Effector memory CD4-positive, alpha-beta T cell (primary cell): ENCODE results near the gene GABARAPL2.
"Not testable (repeated sequence)": the region's sequence is repeated elsewhere in the genome, so short reads cannot be mapped to it uniquely, and the experiment has no call there.

Experiments used
- DNase-seq, 3 donors: peaks; one replicate each; pipeline ENCODE4 v3.0.0-alpha.2; 2020
- H3K27ac ChIP-seq: 2 replicates; pipeline ENCODE4 v1.7.0; 2013; ENCODE audit warnings: mild to moderate bottlenecking, low read length, moderate library complexity; ENCODE audit not compliant: insufficient read depth, poor library complexity, severe bottlenecking
- H3K27me3 ChIP-seq: replicated peaks from 2 replicates; pipeline ENCODE4 v1.7.0; 2013; ENCODE audit warnings: mild to moderate bottlenecking, low read length; ENCODE audit not compliant: insufficient read depth, control insufficient read depth, poor library complexity, severe bottlenecking
- H3K36me3 ChIP-seq: 2 replicates; pipeline ENCODE4 v1.7.0; 2013; ENCODE audit warnings: mild to moderate bottlenecking, low read length, moderate library complexity; ENCODE audit not compliant: control insufficient read depth, insufficient read depth
- H3K4me1 ChIP-seq: 2 replicates; pipeline ENCODE4 v1.7.0; 2013; ENCODE audit warnings: low read length, mild to moderate bottlenecking; ENCODE audit not compliant: control insufficient read depth, insufficient read depth, poor library complexity, severe bottlenecking
- H3K4me3 ChIP-seq: 2 replicates; pipeline ENCODE4 v1.7.0; 2013; ENCODE audit warnings: low read length, low read depth, mild to moderate bottlenecking; ENCODE audit not compliant: insufficient read depth, poor library complexity, severe bottlenecking
- H3K9me3 ChIP-seq: 2 replicates; pipeline ENCODE4 v1.7.0; 2013; ENCODE audit warnings: mild to moderate bottlenecking, low read length, moderate library complexity; ENCODE audit not compliant: control insufficient read depth

The GABARAPL2 gene

GRCh38 chr16:75589306-75589705 is 23.1 kb downstream of the GABARAPL2 start:
- no peaks in the 10 kb centered on the region for H3K9me3 ChIP-seq
- DNase-seq = no peak

DNA sequence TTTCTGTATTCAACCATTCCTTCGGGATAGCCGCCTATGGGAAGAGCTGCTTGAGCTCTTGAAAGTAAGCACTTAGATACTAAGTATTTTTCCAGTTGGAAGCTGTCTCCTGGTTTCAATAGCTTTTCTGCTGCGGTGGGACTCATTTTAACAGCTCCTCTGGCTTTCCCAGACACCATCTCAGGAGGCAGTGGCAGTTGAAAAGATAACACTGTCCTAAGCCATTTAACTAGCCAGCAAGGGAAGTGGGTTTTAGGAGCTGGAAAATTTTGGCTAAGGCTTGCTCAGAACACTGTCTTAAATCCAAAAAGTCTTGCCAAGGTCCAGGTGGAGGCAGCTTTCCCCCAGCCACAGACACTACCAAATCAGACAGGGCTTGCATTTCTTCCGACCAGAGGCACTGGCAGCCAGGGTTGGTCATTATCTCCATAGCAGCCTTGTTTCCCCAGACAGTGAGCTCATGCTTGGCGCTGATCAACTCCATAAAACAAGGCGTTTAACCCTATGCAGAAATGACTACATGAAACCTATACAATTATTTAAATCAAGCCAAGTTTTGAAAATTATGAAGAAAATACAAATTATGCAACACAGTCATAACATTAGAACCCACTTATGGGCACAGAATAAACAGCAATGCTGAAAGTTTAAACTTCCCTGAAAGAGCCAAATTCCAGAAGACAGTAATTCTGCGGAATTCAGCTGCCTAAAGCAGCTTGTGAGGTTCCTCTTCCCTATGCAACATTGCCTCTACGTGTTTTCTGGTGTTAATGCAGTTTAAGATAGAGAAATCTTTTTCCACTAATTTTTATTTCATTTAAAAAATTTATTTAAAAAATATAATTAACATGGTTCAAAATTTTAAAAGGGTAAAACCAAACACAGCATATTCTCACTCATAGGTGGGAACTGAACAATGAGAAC is 25.0 kb downstream of the GABARAPL2 start:
- H3K27me3 ChIP-seq = no peaks in the 10 kb centered on the region
- no peak for DNase-seq
- H3K4me3 ChIP-seq = no peak overlapping the region
- no peaks in the 10 kb centered on the region for H3K4me1 ChIP-seq
- no peak overlapping the region for H3K27ac ChIP-seq
- no peaks in the 10 kb centered on the region for H3K36me3 ChIP-seq
- no peaks in the 10 kb centered on the region for H3K9me3 ChIP-seq

More at GRCh38 chr16:75589306-75589705, 23.1 kb downstream of the GABARAPL2 start:
- Histone ChIP-seq H3K4me3 (no peak overlapping the region), H3K36me3 (no peaks in the 10 kb centered on the region), H3K27me3 (no peaks in the 10 kb centered on the region), H3K4me1 (no peaks in the 10 kb centered on the region), H3K27ac (no peak overlapping the region)

DNA sequence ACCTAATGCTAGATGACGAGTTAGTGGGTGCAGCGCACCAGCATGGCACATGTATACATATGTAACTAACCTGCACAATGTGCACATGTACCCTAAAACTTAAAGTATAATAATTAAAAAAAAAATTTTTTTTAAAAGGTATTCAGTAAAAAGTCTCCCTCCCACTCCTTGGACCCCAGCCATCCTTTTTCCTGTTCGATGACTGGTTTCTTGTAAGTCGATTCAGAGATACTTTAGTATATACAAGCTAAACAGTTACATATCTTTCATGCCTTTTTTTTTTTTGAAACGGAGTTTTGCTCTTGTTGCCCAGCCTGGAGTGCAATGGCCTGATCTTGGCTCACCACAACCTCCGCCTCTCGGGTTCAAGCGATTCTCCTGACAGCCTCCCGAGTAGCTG is 25.7 kb downstream of the GABARAPL2 start:
- not testable (repeated sequence) for H3K36me3 ChIP-seq, H3K27me3 ChIP-seq, DNase-seq, H3K9me3 ChIP-seq, H3K27ac ChIP-seq, H3K4me3 ChIP-seq, H3K4me1 ChIP-seq

DNA sequence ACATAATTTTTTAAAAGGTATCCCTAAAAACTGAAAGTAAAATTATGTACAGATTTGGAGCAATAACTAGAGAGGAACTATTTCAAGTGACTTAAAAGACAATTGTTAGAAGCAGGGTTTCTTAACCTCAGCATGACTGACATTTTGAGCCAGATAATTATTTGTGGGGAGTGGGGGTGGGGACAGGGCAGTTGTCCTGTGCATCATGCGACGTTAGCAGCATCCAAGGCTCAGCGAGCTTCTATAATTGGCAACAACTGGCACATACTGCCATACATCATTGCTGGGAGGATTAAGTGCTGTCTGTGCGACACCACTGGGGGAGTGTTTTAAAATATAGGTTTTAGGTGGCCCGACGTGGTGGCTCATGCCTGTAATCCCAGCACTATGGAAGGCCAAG is 27.1 kb downstream of the GABARAPL2 start:
- no peak for DNase-seq
- Histone ChIP-seq H3K27me3 (no peaks in the 10 kb centered on the region), H3K36me3 (peaks cover 6% of the 10 kb centered on the region), H3K4me3 (no peak overlapping the region), H3K9me3 (no peaks in the 10 kb centered on the region), H3K27ac (no peak overlapping the region), H3K4me1 (no peaks in the 10 kb centered on the region)

GRCh38 chr16:75593825-75594820 is 27.9 kb downstream of the GABARAPL2 start:
- H3K27me3 ChIP-seq = no peaks in the 10 kb centered on the region
- H3K9me3 ChIP-seq = no peaks in the 10 kb centered on the region
- no peaks in the 10 kb centered on the region for H3K4me1 ChIP-seq
- H3K36me3 ChIP-seq = peaks cover 6% of the 10 kb centered on the region
- no peak for DNase-seq
- no peak overlapping the region for H3K27ac ChIP-seq
- no peak overlapping the region for H3K4me3 ChIP-seq

- H3K36me3 ChIP-seq = peaks cover 40% of the 10 kb centered on the region
- no peaks in the 10 kb centered on the region for H3K27me3 ChIP-seq
- H3K27ac ChIP-seq = no peak overlapping the region
- no peaks in the 10 kb centered on the region for H3K9me3 ChIP-seq
- DNase-seq = no peak
- no peak overlapping the region for H3K4me3 ChIP-seq
- no peaks in the 10 kb centered on the region for H3K4me1 ChIP-seq
Measured at GRCh38 chr16:75599452-75600277, 33.5 kb downstream of the GABARAPL2 start.

GRCh38 chr16:75603241-75603640 is 37.1 kb downstream of the GABARAPL2 start:
- H3K9me3 ChIP-seq = no peaks in the 10 kb centered on the region
- DNase-seq = no peak
- H3K27me3 ChIP-seq = no peaks in the 10 kb centered on the region
- H3K36me3 ChIP-seq = peaks cover 49% of the 10 kb centered on the region
- no peak overlapping the region for H3K27ac ChIP-seq
- H3K4me3 ChIP-seq = no peak overlapping the region
- H3K4me1 ChIP-seq = no peaks in the 10 kb centered on the region

DNA sequence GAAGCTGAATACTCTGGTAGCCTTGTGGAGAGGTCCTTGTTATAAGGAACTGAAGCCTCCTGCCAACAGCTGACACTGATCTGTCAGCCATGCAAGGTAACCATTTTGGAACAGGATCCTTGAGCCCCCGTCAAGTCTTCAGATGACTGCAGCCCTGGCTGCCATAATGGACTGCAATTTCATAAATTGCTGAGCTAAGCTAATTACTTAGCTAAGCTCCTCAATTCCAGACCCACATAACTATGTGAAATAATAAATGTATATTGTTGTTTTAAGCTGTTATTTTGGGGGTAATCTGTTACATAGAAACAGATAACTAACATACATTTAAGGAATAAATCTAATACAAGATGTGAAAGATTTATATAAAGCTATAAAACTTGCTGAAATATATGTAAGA is 40.3 kb downstream of the GABARAPL2 start:
- H3K36me3 ChIP-seq = peaks cover 61% of the 10 kb centered on the region

GRCh38 chr16:75614066-75614897 is 48.1 kb downstream of the GABARAPL2 start:
- H3K4me3 ChIP-seq = no peak overlapping the region
- no peaks in the 10 kb centered on the region for H3K27me3 ChIP-seq
- H3K4me1 ChIP-seq = peaks cover 16% of the 10 kb centered on the region
- H3K9me3 ChIP-seq = no peaks in the 10 kb centered on the region
- no peak overlapping the region for H3K27ac ChIP-seq
- peaks cover 46% of the 10 kb centered on the region for H3K36me3 ChIP-seq
- no peak for DNase-seq

More for the DNA sequence above, 40.3 kb downstream of the GABARAPL2 start:
- Histone ChIP-seq H3K27me3 (no peaks in the 10 kb centered on the region), H3K4me1 (no peaks in the 10 kb centered on the region), H3K27ac (no peak overlapping the region), H3K4me3 (no peak overlapping the region), H3K9me3 (no peaks in the 10 kb centered on the region)
- DNase-seq = no peak
